Measurements from ENCODE around the gene CLDN25.

CLDN25 gene

DNA sequence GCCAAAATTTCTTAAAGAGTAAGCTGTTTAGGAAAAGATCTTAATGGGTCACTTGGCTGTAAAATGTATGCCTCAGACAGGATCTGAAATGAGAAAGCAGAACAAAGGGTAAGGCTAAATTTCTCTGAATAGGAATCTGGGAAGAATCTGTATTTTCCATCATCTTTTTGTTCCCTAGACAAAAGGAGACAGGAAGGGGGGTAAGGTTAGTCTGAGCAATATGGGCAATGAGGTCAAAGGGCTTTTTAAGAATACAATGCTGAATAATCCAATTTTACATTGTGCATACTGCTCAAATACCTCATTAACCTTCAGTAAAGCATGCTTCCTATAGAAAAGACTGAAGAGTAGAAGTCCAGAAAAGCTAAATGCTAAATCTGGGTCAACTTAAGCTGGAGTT lies 34.6 kb downstream of the CLDN25 start:
- DNase-seq, result no peak

DNA sequence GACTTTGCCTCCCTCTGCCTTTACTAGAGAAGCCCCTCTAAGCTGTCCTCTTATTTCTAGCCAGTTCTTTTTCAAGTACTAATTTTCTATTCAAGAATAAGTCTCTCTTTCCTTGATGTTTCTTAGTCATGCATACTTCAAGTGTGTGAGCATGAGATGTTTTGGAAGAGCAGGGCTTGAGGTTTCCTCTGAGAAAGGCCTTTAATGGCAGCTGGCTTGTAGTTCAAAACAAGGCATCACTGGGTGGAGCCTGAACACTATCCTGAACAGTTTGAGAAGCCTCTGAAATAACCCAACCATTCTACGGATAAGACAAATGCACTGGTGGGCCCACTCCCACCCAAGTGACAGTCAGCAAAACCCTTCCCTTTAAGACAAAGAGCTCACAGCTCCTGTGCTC lies 37.6 kb downstream of the CLDN25 start:
- no peak for DNase-seq

DNA sequence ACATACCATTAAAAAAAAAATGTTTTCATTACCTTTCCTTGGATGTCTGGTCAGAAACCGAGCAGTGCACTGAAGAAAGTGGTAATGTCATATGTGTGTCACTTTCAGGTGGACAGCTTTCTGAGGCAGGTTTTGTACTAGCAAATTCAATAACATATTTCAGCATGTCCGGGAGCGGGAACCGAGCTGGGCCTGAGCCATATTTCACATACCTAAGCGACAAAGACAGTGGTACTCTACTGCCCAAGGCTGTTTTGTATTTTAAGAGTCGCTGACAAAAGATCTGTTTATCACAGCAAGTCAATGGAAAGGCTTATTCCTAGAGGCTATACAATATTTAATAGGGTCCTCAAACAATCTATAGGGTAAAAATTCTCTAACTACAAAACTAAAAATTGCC lies 38.0 kb downstream of the CLDN25 start:
- DNase-seq, result no peak

DNA sequence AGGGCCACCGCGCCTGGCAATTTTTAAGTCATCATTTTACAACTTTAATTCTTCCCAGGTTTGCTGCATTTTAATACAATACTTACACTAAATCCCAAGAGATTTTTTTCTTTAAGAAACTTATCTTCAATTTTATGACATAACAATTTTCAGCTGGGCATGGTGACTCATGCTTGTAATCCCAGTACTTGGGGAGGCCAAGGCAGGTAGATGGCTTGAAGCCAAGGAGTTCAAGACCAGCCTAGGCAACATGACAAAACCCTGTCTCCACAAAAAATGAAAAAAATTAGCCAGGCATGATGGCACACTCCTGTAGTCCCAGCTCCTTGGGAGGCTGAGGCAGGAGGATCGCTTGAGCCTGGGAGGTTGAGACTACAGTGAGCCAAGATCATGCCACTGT lies 38.8 kb downstream of the CLDN25 start:
- no peak for DNase-seq

DNA sequence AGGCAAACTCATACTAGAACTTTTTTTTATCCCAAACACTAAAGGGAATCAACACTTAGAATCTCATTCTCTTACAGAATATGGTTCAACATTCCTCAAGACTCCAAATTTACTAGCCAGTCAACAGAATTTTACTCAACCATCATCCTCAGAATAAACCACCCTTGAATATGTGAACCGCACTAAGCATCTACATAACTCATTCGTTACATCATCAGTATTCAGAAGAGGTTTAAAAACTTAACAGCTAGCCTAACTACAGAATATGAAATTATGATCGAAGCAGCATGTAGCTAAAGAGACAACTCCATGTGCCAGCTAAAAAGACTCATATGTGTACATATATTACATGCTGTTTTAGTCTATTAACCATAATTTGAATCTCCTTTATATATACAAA lies 47.9 kb downstream of the CLDN25 start:
- DNase-seq, result no peak

DNA sequence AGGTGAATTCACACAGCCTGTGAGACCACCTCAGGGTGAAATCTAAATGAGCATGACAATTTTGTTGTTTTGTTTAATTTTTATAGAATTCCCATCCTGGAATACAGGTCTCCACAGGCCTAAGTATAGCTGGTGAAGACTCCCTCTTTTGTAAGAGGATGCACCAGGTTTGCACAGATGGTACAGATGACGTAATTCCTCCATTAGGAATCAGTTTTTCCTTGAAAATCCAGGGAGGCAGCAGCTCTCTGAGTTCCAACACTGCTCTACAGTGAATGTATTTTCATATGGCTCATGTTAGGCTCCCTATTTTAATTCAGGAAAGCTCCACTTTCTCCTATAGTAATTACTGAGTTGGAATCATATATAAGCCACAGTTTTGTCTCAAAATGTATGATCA lies 48.6 kb downstream of the CLDN25 start:
- DNase-seq, result no peak

DNA sequence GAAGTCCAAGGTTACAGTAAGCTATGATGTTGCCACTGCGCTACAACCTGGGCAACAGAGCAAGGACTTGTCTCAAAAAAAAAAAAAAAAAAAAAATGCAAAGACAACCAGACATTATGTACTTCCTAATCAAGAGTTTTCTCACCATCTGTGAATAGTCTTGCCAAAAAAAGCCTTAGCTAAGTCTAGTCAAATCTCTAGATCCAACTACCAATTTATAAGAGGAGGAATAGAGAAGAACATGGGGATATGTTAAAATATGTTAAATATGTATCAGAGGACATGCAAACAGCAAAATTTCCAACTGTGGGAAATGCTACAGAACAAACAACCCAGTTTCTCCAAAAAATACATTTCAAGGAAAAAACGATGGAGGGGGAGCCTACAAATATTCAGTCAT lies 50.2 kb downstream of the CLDN25 start:
- no peak for DNase-seq

Measured in NCI-H526 treated with DMSO at 0.1 percent for 48 hours (cell line).